GM12801 (cell line): ENCODE results near the gene KLHDC9.

Source experiments
- CTCF ChIP-seq: IDR thresholded peaks from one replicate; pipeline ENCODE4 v1.5.1; 2011; ENCODE audit warnings: control low read depth; ENCODE audit not compliant: insufficient read length; ENCODE audit errors: extremely low read depth

The KLHDC9 gene

GRCh38 chr1:161061419-161061818 lies 36.7 kb upstream of the KLHDC9 start:
- TF ChIP-seq CTCF, result no peak

GRCh38 chr1:161066694-161067093 lies 31.5 kb upstream of the KLHDC9 start:
- TF ChIP-seq CTCF, result no peak

GRCh38 chr1:161068306-161069234 lies 29.6 kb upstream of the KLHDC9 start:
- no peak for TF ChIP-seq CTCF

GRCh38 chr1:161069241-161069640 lies 28.9 kb upstream of the KLHDC9 start:
- TF ChIP-seq CTCF, result no peak

- no peak for TF ChIP-seq CTCF
Observed at GRCh38 chr1:161069731-161070270, 28.4 kb upstream of the KLHDC9 start, which contains the start of gene ARHGAP30. TSS of gene ARHGAP30 (minus strand) at chr1:161069891. CDS start at chr1:161069624, 267 bp downstream.

GRCh38 chr1:161070761-161071160 lies 27.4 kb upstream of the KLHDC9 start:
- TF ChIP-seq CTCF, result no peak

GRCh38 chr1:161071886-161072371 lies 26.2 kb upstream of the KLHDC9 start:
- no peak for TF ChIP-seq CTCF
